Astrocyte (in vitro differentiated cells and primary cell): ENCODE results near the gene SGK1.

Experiments
- EZH2 ChIP-seq: IDR thresholded peaks from 2 replicates; pipeline ENCODE4 v1.6.1; 2012; ENCODE audit warnings: mild to moderate bottlenecking, low read length, inconsistent platforms; ENCODE audit not compliant: insufficient read depth
- TF ChIP-seq, protein P1 (sequence below): IDR thresholded peaks from 2 replicates; pipeline ENCODE4 v1.5.1; 2011; ENCODE audit warnings: low read depth, mild to moderate bottlenecking, inconsistent platforms, low read length, moderate library complexity; ENCODE audit not compliant: insufficient read depth

DNA sequence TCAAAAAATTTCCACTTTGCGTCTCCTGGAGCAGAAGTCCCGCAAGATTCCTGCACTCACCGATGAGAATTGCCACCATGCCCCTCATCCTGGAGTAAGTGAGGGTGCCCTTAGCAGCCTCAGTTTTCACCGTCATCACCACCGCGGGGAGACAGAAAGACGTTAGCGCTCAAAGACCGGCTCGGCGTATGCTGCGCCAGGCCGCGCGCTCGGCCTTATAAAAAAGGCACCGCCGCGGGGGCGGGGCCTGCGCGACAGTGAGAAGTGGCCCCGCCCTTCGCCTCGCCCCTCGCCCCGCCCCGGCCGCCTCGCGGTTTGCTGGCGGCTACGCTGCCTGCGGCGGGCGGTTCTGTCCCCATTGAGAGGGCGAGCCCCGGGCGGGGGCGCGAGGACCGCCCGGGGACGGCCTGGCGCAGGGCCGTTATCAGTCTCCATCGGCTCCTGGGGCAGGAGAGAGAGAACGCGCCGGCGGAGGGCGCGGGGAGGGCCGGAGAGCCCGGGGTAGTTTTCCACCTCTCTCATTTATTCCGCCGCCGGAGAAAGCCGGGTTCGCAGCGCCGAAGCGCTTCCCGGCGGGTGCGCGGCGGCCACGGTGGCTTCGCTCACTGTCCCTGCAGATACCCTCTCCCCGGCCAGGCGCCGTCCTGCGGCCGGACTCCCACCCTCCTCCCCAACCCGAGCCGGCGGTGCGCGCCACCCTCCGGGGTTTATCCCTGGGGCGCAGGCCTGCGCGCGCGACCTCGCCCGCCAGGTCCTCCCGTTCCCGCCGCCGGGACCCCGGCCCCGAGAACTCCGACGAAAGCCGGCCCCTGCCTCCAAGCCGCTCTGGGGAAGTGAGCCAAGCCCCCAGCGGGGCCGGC, 143.0 kb downstream of the SGK1 start:
- TF ChIP-seq, protein P1, sequence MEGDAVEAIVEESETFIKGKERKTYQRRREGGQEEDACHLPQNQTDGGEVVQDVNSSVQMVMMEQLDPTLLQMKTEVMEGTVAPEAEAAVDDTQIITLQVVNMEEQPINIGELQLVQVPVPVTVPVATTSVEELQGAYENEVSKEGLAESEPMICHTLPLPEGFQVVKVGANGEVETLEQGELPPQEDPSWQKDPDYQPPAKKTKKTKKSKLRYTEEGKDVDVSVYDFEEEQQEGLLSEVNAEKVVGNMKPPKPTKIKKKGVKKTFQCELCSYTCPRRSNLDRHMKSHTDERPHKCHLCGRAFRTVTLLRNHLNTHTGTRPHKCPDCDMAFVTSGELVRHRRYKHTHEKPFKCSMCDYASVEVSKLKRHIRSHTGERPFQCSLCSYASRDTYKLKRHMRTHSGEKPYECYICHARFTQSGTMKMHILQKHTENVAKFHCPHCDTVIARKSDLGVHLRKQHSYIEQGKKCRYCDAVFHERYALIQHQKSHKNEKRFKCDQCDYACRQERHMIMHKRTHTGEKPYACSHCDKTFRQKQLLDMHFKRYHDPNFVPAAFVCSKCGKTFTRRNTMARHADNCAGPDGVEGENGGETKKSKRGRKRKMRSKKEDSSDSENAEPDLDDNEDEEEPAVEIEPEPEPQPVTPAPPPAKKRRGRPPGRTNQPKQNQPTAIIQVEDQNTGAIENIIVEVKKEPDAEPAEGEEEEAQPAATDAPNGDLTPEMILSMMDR: no peak
- no peak for TF ChIP-seq EZH2
